Neural cell (in vitro differentiated cells): ENCODE data around the gene KRTAP2-4. TPM values are rescaled to one million over a fixed set of nuclear protein-coding genes. Genes with fewer than 3 reads are reported as not detected.
"Not testable (repeated sequence)": the region's sequence is repeated elsewhere in the genome, so short reads cannot be mapped to it uniquely, and the experiment has no call there.

Experiments used
- H2AFZ ChIP-seq: fragments of 200-600, 300-800 bp; sonication (generic), shearing (Covaris generic); 2 replicates; pipeline ENCODE4 v1.6.0; 2014; ENCODE audit warnings: low read depth, mild to moderate bottlenecking, antibody characterized with exemption, low read length, moderate library complexity
- H3F3A ChIP-seq: fragments of 200-600 bp; shearing (Covaris generic); 2 replicates; pipeline ENCODE4 v1.6.1; 2016; ENCODE audit warnings: mild to moderate bottlenecking, moderate library complexity, mixed read lengths, antibody characterized with exemption, low read length; ENCODE audit not compliant: insufficient read depth, poor library complexity, severe bottlenecking
- H3K27ac ChIP-seq: fragments of 200-600, 300-800 bp; sonication (generic), shearing (Covaris generic); 2 replicates; pipeline ENCODE4 v1.5.1; 2014; ENCODE audit warnings: mild to moderate bottlenecking, low read length, moderate library complexity
- H3K27me3 ChIP-seq: fragments of 300-800, 200-600 bp; sonication (generic), shearing (Covaris generic); 2 replicates; pipeline ENCODE4 v1.6.0; 2014; ENCODE audit warnings: mild to moderate bottlenecking, low read depth, low read length, moderate library complexity; ENCODE audit not compliant: insufficient read depth
- H3K36me3 ChIP-seq: fragments of 300-800, 200-600 bp; sonication (generic), shearing (Covaris generic); 2 replicates; pipeline ENCODE4 v1.5.1; 2014; ENCODE audit warnings: mild to moderate bottlenecking, antibody characterized with exemption, low read length, moderate library complexity; ENCODE audit not compliant: insufficient read depth
- H3K4me2 ChIP-seq: fragments of 300-800, 200-600 bp; sonication (generic), shearing (Covaris generic); 2 replicates; pipeline ENCODE4 v1.6.0; 2014; ENCODE audit warnings: mild to moderate bottlenecking, low read length
- H3K4me3 ChIP-seq: fragments of 300-800, 200-600 bp; sonication (generic), shearing (Covaris generic); 2 replicates; pipeline ENCODE4 v1.5.1; 2014; ENCODE audit warnings: mild to moderate bottlenecking, low read length, moderate library complexity
- H3K79me2 ChIP-seq: fragments of 200-600 bp; shearing (Covaris generic); replicated peaks from 2 replicates; pipeline ENCODE4 v1.6.0; 2014; ENCODE audit warnings: mild to moderate bottlenecking, low read length, moderate library complexity; ENCODE audit not compliant: insufficient read depth
- H3K9ac ChIP-seq: fragments of 300-800, 200-600 bp; sonication (generic), shearing (Covaris generic); 2 replicates; pipeline ENCODE4 v1.6.1; 2016; ENCODE audit warnings: mild to moderate bottlenecking, low read length, mixed read lengths
- H3K9me2 ChIP-seq: fragments of 200-600 bp; shearing (Covaris generic); 2 replicates; pipeline ENCODE4 v1.6.1; 2016; ENCODE audit warnings: mild to moderate bottlenecking, low read length, mixed read lengths; ENCODE audit not compliant: insufficient read depth
- H3K9me3 ChIP-seq: fragments of 200-600, 300-800 bp; sonication (generic), shearing (Covaris generic); 2 replicates; pipeline ENCODE4 v1.6.1; 2016; ENCODE audit warnings: mild to moderate bottlenecking, mixed run types, low read length, moderate library complexity, mixed read lengths
- H4K20me1 ChIP-seq: fragments of 200-600 bp; shearing (Covaris generic); 2 replicates; pipeline ENCODE4 v1.6.1; 2016; ENCODE audit warnings: mild to moderate bottlenecking, mixed run types; ENCODE audit not compliant: insufficient read depth
- CTCF ChIP-seq: fragments of 450-650 bp; IDR thresholded peaks from 2 replicates; pipeline ENCODE4 v1.5.1; 2014; ENCODE audit warnings: antibody characterized with exemption, mild to moderate bottlenecking, moderate library complexity; ENCODE audit not compliant: poor library complexity, severe bottlenecking
- EP300 ChIP-seq: fragments of 450-650 bp; conservative IDR thresholded peaks from 2 replicates; pipeline ENCODE4 v1.6.1; 2014; ENCODE audit warnings: antibody characterized with exemption, mild to moderate bottlenecking, moderate library complexity; ENCODE audit not compliant: poor library complexity, severe bottlenecking
- EZH2 ChIP-seq: fragments of 200-600, 300-800 bp; shearing (Covaris generic), sonication (generic); IDR thresholded peaks from 2 replicates; pipeline ENCODE4 v1.6.1; 2014; ENCODE audit warnings: antibody characterized with exemption, low read length, borderline replicate concordance, mild to moderate bottlenecking; ENCODE audit not compliant: insufficient read depth, poor library complexity, severe bottlenecking
- MXI1 ChIP-seq: fragments of 450-650 bp; conservative IDR thresholded peaks from 2 replicates; pipeline ENCODE4 v1.6.1; 2014; ENCODE audit warnings: antibody characterized with exemption, mild to moderate bottlenecking; ENCODE audit not compliant: poor library complexity, severe bottlenecking
- POLR2AphosphoS5 ChIP-seq: IDR thresholded peaks from 2 replicates; pipeline ENCODE4 v1.6.1; 2012
- RAD21 ChIP-seq: fragments of 450-650 bp; conservative IDR thresholded peaks from 2 replicates; pipeline ENCODE4 v1.6.1; 2014; ENCODE audit warnings: antibody characterized with exemption, mild to moderate bottlenecking, moderate library complexity
- REST ChIP-seq: IDR thresholded peaks from 2 replicates; pipeline ENCODE4 v1.6.1; 2012; ENCODE audit warnings: borderline replicate concordance
- SMC3 ChIP-seq: fragments of 450-650 bp; conservative IDR thresholded peaks from 2 replicates; pipeline ENCODE4 v1.6.1; 2014; ENCODE audit warnings: antibody characterized with exemption, mild to moderate bottlenecking, moderate library complexity; ENCODE audit not compliant: poor library complexity
- TAF1 ChIP-seq: IDR thresholded peaks from 2 replicates; pipeline ENCODE4 v1.6.1; 2012; ENCODE audit warnings: low read depth
- polyA plus RNA-seq: library from polyadenylated mRNA; depleted of rRNA; stranded (reverse); fragments of >200 nt; gene quantifications from 2 replicates; pipeline ENCODE4 v1.2.3, GENCODE V29; 2014

KRTAP2-4 gene
- polyA plus RNA-seq, 1 donor from 2014 or later = not detected

GRCh38 chr17:41103896-41104295, 38.2 kb upstream of the KRTAP2-4 start:
- H3K27ac ChIP-seq = no peak overlapping the region
- TF ChIP-seq POLR2AphosphoS5 = no peak
- TF ChIP-seq EP300 = no peak
- TF ChIP-seq CTCF = no peak
- TF ChIP-seq EZH2 = no peak
- no peak for TF ChIP-seq MXI1
- no peak for TF ChIP-seq SMC3
- TF ChIP-seq RAD21 = no peak
- TF ChIP-seq TAF1 = no peak
- no peak for TF ChIP-seq REST
- no peaks in the 10 kb centered on the region for H3K79me2 ChIP-seq
- H3F3A ChIP-seq = no peaks in the 10 kb centered on the region
- no peak overlapping the region for H2AFZ ChIP-seq
- H3K9me3 ChIP-seq = no peaks in the 10 kb centered on the region
- no peak overlapping the region for H3K4me2 ChIP-seq
- H4K20me1 ChIP-seq = no peaks in the 10 kb centered on the region
- no peaks in the 10 kb centered on the region for H3K36me3 ChIP-seq
- no peaks in the 10 kb centered on the region for H3K9me2 ChIP-seq
- H3K4me3 ChIP-seq = no peak overlapping the region
- no peaks in the 10 kb centered on the region for H3K27me3 ChIP-seq
- no peak overlapping the region for H3K9ac ChIP-seq

- Histone ChIP-seq H3K4me2 (no peak within 1 kb of the TSS), H3K27ac (no peak within 1 kb of the TSS), H2AFZ (no peak within 1 kb of the TSS), H3K9ac (no peak within 1 kb of the TSS), H3K4me3 (no peak within 1 kb of the TSS), H3F3A (no peaks in the 10 kb centered on the region), H3K27me3 (no peaks in the 10 kb centered on the region), H4K20me1 (no peaks in the 10 kb centered on the region), H3K9me2 (no peaks in the 10 kb centered on the region), H3K36me3 (no peaks in the 10 kb centered on the region), H3K79me2 (no peaks in the 10 kb centered on the region), H3K9me3 (no peaks in the 10 kb centered on the region)
- no peak for TF ChIP-seq EZH2
- TF ChIP-seq POLR2AphosphoS5 = no peak
- no peak for TF ChIP-seq REST
- TF ChIP-seq TAF1 = no peak
- no peak for TF ChIP-seq SMC3
- no peak for TF ChIP-seq EP300
- TF ChIP-seq RAD21 = no peak
These were observed 36.0 kb upstream of the KRTAP2-4 start, which contains the start of gene KRTAP4-16 for GRCh38 chr17:41101586-41102259. Gene KRTAP4-16 (minus strand): TSS chr17:41102209. CDS start chr17:41102209, 0 bp downstream.

DNA sequence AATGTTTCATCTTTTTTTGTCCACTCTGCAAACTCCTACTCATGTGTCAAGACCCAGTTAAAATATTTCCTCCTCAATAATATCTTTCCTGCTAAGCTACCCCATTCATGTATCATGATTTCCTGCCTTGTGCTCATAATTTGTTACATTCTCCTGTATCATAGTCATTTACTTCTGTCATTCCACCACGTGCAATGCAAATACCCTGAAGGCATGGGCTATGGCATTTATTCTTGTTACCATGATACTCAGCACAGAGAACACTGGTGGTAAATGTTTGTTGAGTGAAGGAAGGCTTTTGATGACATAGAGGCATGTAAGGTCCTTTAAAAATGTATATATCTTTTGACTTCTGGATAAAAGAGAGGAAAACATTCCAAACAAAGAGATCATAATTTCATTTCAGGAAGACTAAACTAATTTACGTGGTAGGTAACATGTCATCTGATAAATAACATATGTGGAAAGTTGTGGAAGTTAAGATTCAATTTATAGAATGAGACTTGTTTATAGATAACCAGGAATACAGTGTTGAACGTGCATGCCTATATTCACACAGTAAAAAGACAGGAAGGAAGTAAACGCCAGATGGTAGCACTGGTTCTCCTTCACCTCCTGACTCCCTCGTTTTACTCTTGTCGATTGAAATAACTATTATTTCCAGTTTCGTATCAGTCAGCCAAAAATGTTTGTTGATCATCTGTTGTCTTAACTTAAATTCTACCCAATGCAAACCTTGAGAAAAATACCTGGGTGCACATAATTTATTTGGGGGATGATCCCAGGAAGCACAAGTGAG, 34.2 kb upstream of the KRTAP2-4 start:
- H3K79me2 ChIP-seq, H3K4me2 ChIP-seq, H3K9ac ChIP-seq, H4K20me1 ChIP-seq, H3K9me2 ChIP-seq, H3K27me3 ChIP-seq, H3K9me3 ChIP-seq, H3K36me3 ChIP-seq, H3K27ac ChIP-seq, H2AFZ ChIP-seq, H3K4me3 ChIP-seq, H3F3A ChIP-seq: not testable (repeated sequence)
